Smooth muscle cell (in vitro differentiated cells): ENCODE measurements around the gene EOMES. TPM values are rescaled to one million over a fixed set of nuclear protein-coding genes. Genes with fewer than 3 reads are reported as not detected.

Experiments used
- DNase-seq: peaks from one replicate; lab custom pipeline; 2025; ENCODE audit not compliant: unreplicated experiment; lab: John Stamatoyannopoulos, UW
- H2AFZ ChIP-seq: fragments of 200-600 bp; sonication (generic); 2 replicates; pipeline ENCODE4 v1.6.0; 2016; ENCODE audit warnings: antibody characterized with exemption, low read depth, mild to moderate bottlenecking
- H3F3A ChIP-seq: fragments of 200-600 bp; sonication (generic); 2 replicates; pipeline ENCODE4 v1.6.0; 2017; ENCODE audit warnings: antibody characterized with exemption, low read depth
- H3K27ac ChIP-seq: fragments of 200-600 bp; sonication (generic); 2 replicates; pipeline ENCODE4 v1.5.1; 2016; ENCODE audit warnings: low read depth, mild to moderate bottlenecking
- H3K27me3 ChIP-seq: fragments of 200-600 bp; sonication (generic); 2 replicates; pipeline ENCODE4 v1.6.1; 2016; ENCODE audit warnings: low read depth, mild to moderate bottlenecking
- H3K36me3 ChIP-seq: fragments of 200-600 bp; sonication (generic); 2 replicates; pipeline ENCODE4 v1.5.1; 2016; ENCODE audit warnings: low read depth
- H3K4me1 ChIP-seq: fragments of 200-600 bp; sonication (generic); 2 replicates; pipeline ENCODE4 v1.5.1; 2016; ENCODE audit warnings: low read depth
- H3K4me2 ChIP-seq: fragments of 200-600 bp; sonication (generic); 2 replicates; pipeline ENCODE4 v1.6.0; 2016; ENCODE audit warnings: mild to moderate bottlenecking
- H3K4me3 ChIP-seq: fragments of 200-600 bp; sonication (generic); 2 replicates; pipeline ENCODE4 v1.5.1; 2016; ENCODE audit warnings: mild to moderate bottlenecking
- H3K79me2 ChIP-seq: fragments of 200-600 bp; sonication (generic); 2 replicates; pipeline ENCODE4 v1.6.0; 2016; ENCODE audit warnings: low read depth, mild to moderate bottlenecking
- H3K9ac ChIP-seq: fragments of 200-600 bp; sonication (generic); 2 replicates; pipeline ENCODE4 v1.6.0; 2016; ENCODE audit warnings: low read depth
- H3K9me3 ChIP-seq: fragments of 200-600 bp; sonication (generic); replicated peaks from 2 replicates; pipeline ENCODE4 v1.5.1; 2016; ENCODE audit warnings: low read depth
- H4K20me1 ChIP-seq: fragments of 200-600 bp; sonication (generic); 2 replicates; pipeline ENCODE4 v1.6.0; 2016; ENCODE audit warnings: low read depth
- CTCF ChIP-seq: fragments of 200-600 bp; sonication (generic); IDR thresholded peaks from 2 replicates; pipeline ENCODE4 v1.5.1; 2017; ENCODE audit warnings: borderline replicate concordance, mild to moderate bottlenecking, antibody characterized with exemption; ENCODE audit not compliant: insufficient read depth, poor library complexity, severe bottlenecking
- WGBS: methylation state at CpG from one replicate; pipeline ENCODE4 v1.1.7; 2016; ENCODE audit warnings: low lambda C conversion rate; 5-methylcytosine and 5-hydroxymethylcytosine counted together
- polyA plus RNA-seq: library from polyadenylated mRNA; unstranded; fragments of >200 nt; fragmentation: Nextera tagmentation; extraction: Ambion mirVana; gene quantifications from 2 replicates; pipeline ENCODE4 v1.2.1, GENCODE V29; 2016
- total RNA-seq: library from RNA; depleted of rRNA; stranded (reverse); fragments of >200 nt; gene quantifications from 2 replicates; pipeline ENCODE4 v1.2.3, GENCODE V29; 2014

Gene EOMES
- total and polyA plus RNA-seq, 2 experiments from 2014 or later: not detected

DNA sequence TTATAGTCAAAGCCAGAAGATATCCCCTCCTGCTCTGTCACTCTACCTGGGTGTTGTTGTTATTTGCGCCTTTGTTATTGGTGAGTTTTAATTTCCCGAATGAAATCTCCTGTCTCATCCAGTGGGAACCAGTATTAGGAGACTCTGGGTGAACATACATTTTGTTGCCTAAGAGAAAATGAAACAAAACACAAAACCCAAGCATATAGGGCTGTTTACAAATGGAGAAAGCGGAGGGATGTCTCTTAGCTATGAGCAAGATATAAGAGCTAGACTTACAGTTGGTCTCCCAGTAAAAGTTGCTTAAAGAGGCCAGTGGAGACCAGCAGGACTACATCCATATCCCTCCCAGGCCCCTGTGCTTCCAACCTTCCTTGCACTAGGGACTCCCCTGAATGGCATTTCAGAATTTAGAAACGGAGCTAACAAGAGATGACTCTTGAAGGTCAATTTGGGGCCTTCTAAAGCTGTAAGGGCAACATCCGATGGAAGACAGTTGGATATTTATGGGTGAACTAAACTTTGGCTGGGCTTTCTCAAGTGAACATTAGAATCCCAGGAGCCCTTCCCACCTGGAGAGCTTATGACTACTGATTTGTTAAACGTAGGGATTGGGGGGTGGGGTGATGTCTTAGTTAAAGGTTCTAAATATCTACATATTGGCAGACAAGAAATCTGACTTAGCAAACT, 2.7 kb downstream of the EOMES start:
- Histone ChIP-seq H3K4me3 (no peak overlapping the region), H4K20me1 (no peaks in the 10 kb centered on the region), H3K4me1 (peaks cover 30% of the 10 kb centered on the region), H3K27me3 (peaks cover 100% of the 10 kb centered on the region), H3F3A (no peaks in the 10 kb centered on the region), H3K79me2 (no peaks in the 10 kb centered on the region), H3K27ac (no peak overlapping the region), H3K9ac (no peak overlapping the region), H3K4me2 (no peak overlapping the region), H3K9me3 (no peaks in the 10 kb centered on the region), H3K36me3 (no peaks in the 10 kb centered on the region), H2AFZ (no peak overlapping the region)
- WGBS: 54% methylated on average over 6 of the region's 6 CpGs
- no peak for DNase-seq
- TF ChIP-seq CTCF: no peak

DNA sequence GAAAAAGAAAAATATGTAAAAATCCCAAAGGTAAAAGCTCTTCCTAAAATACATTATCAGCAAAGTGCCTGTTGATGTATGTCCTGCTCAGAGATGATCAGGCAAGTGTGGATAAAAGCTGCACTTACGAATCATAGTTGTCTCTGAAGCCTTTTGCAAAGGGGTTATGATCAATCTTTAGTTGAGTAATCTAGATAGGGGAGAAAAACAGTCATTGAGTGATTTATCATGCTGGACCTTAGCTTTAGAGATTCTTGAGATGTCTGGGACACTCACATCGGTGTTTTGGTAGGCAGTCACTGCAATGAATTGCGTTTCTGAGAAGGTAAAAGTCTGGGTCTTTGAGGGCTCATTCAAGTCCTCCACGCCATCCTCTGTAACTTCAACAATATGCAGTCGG, 3.7 kb downstream of the EOMES start:
- no peak for TF ChIP-seq CTCF
- Histone ChIP-seq H4K20me1 (no peaks in the 10 kb centered on the region), H3K79me2 (no peaks in the 10 kb centered on the region), H3K9ac (no peak overlapping the region), H3K4me1 (peaks cover 24% of the 10 kb centered on the region), H2AFZ (no peak overlapping the region), H3K4me2 (no peak overlapping the region), H3K27ac (no peak overlapping the region), H3K9me3 (no peaks in the 10 kb centered on the region), H3F3A (no peaks in the 10 kb centered on the region), H3K36me3 (no peaks in the 10 kb centered on the region), H3K27me3 (peaks cover 100% of the 10 kb centered on the region), H3K4me3 (no peak overlapping the region)
- DNase-seq: no peak
- 59% methylated on average over 5 of the region's 5 CpGs for WGBS

GRCh38 chr3:27717200-27717852, 4.8 kb downstream of the EOMES start:
- TF ChIP-seq CTCF: no peak
- WGBS: 89% methylated on average over 16 of the region's 16 CpGs
- no peaks in the 10 kb centered on the region for H3K9me3 ChIP-seq
- H3K9ac ChIP-seq: no peak overlapping the region
- H3K27ac ChIP-seq: no peak overlapping the region
- H3K4me2 ChIP-seq: no peak overlapping the region
- no peaks in the 10 kb centered on the region for H3F3A ChIP-seq
- DNase-seq: no peak
- no peaks in the 10 kb centered on the region for H3K36me3 ChIP-seq
- no peak overlapping the region for H2AFZ ChIP-seq
- H3K4me1 ChIP-seq: peaks cover 29% of the 10 kb centered on the region
- no peaks in the 10 kb centered on the region for H4K20me1 ChIP-seq
- peaks cover 100% of the 10 kb centered on the region for H3K27me3 ChIP-seq
- no peaks in the 10 kb centered on the region for H3K79me2 ChIP-seq
- no peak overlapping the region for H3K4me3 ChIP-seq

GRCh38 chr3:27716309-27716708, 5.8 kb downstream of the EOMES start:
- no peaks in the 10 kb centered on the region for H3K36me3 ChIP-seq
- no peak overlapping the region for H3K9ac ChIP-seq
- 83% methylated on average over 3 of the region's 3 CpGs for WGBS
- no peak overlapping the region for H3K4me3 ChIP-seq
- H2AFZ ChIP-seq: no peak overlapping the region
- no peaks in the 10 kb centered on the region for H3K79me2 ChIP-seq
- no peak for DNase-seq
- no peaks in the 10 kb centered on the region for H3F3A ChIP-seq
- no peaks in the 10 kb centered on the region for H4K20me1 ChIP-seq
- H3K4me1 ChIP-seq: peaks cover 28% of the 10 kb centered on the region
- TF ChIP-seq CTCF: no peak
- H3K4me2 ChIP-seq: no peak overlapping the region
- no peak overlapping the region for H3K27ac ChIP-seq
- peaks cover 93% of the 10 kb centered on the region for H3K27me3 ChIP-seq
- no peaks in the 10 kb centered on the region for H3K9me3 ChIP-seq
